Spleen (tissue), 11 donors: ENCODE measurements around the gene CBY3. TPM values are rescaled to one million over a fixed set of nuclear protein-coding genes. Genes with fewer than 3 reads are reported as not detected.
A peak's percentile ranks its signal among the peaks of the same experiment; 100 is the strongest.
"Not testable (repeated sequence)": the region's sequence is repeated elsewhere in the genome, so short reads cannot be mapped to it uniquely, and the experiment has no call there.

Experiments
- DNase-seq: peaks from one replicate; pipeline ENCODE4 v3.0.0-alpha.2; 2020
- H3K27ac ChIP-seq, 8 donors: fragments of 200-600 bp; sonication (generic) in 7 of 8; 1 replicate in 4 of 8; 2 replicates in 4 of 8; pipeline versions ENCODE4 v1.5.0 to v1.8.0; 2016 to 2021; ENCODE audit warnings: inconsistent platforms in 4 of 8, mild to moderate bottlenecking in 4 of 8, moderate library complexity in 1 of 8
- H3K27me3 ChIP-seq, 7 donors: fragments of 200-600 bp; sonication (generic) in 6 of 7; replicated peaks in 1 of 7; 1 replicate in 4 of 7; 2 replicates in 3 of 7; pipeline versions ENCODE4 v1.5.0 to v1.8.0; 2016 to 2021; ENCODE audit warnings: inconsistent platforms in 3 of 7, mild to moderate bottlenecking in 1 of 7
- H3K36me3 ChIP-seq, 6 donors: fragments of 200-600 bp; sonication (generic) in 5 of 6; 1 replicate in 4 of 6; 2 replicates in 2 of 6; pipeline versions ENCODE4 v1.5.0 to v1.8.0; 2016 to 2021; ENCODE audit warnings: inconsistent platforms in 2 of 6
- H3K4me1 ChIP-seq, 6 donors: fragments of 200-600 bp; sonication (generic) in 5 of 6; 1 replicate in 3 of 6; 2 replicates in 3 of 6; pipeline versions ENCODE4 v1.5.0 to v1.8.0; 2016 to 2021; ENCODE audit warnings: inconsistent platforms in 3 of 6
- H3K4me3 ChIP-seq, 8 donors: fragments of 200-600 bp; sonication (generic) in 7 of 8; 1 replicate in 4 of 8; 2 replicates in 4 of 8; pipeline versions ENCODE4 v1.5.0 to v1.8.0; 2016 to 2021; ENCODE audit warnings: inconsistent platforms in 4 of 8, mild to moderate bottlenecking in 4 of 8, moderate library complexity in 2 of 8
- H3K9me3 ChIP-seq, 8 donors: fragments of 200-600 bp; sonication (generic) in 7 of 8; 1 replicate in 4 of 8; 2 replicates in 4 of 8; pipeline versions ENCODE4 v1.5.0 to v1.8.0; 2016 to 2021; ENCODE audit warnings: inconsistent platforms in 4 of 8
- WGBS, 5 donors: extraction: QIAGEN DNeasy Blood & Tissue Kit in 3 of 5; methylation state at CpG; one replicate each; pipeline versions ENCODE4 v1.1.5 to v1.1.7; 2013 to 2018; 5-methylcytosine and 5-hydroxymethylcytosine counted together
- intact Hi-C: fragments of 100-400 bp; cut with DNase I; formaldehyde crosslinking; loops from one replicate; pipeline ENCODE4 v1.15.0; 2023; ENCODE audit warnings: low total_unique reads
- polyA plus RNA-seq, 3 donors: library from polyadenylated mRNA; stranded (reverse); fragments of 200-250 nt; gene quantifications; one replicate each; pipeline ENCODE4 v1.2.1, GENCODE V29; 2013
- small RNA-seq, 4 donors: library from RNA; depleted of rRNA; stranded (forward); fragments of <200 nt; gene quantifications; one replicate each; pipeline ENCODE3, GENCODE V24; 2016
- total RNA-seq, 7 donors: library from RNA; depleted of rRNA in 3 of 7; stranded (reverse); fragments of >200 nt in 3 of 7; fragmentation: NEBNext Ultra II Directional in 4 of 7; extraction: Animal tissue kit (Norgen Biotek cat#: 25700) in 4 of 7; gene quantifications; one replicate each; pipeline versions ENCODE4 v1.1.0 to v1.2.1, GENCODE V29; 2016 to 2021
- TF ChIP-seq, protein P1 (sequence below), 11 experiments: fragments of 200-600 bp in 7 of 11; fragments of 450-650 bp in 4 of 11; sonication (generic) in 4 of 11; IDR thresholded peaks in 8 of 11; conservative IDR thresholded peaks in 3 of 11; 1 replicate in 7 of 11; 2 replicates in 4 of 11; pipeline versions ENCODE4 v1.4.0 to v1.8.0; 2016 to 2021; ENCODE audit warnings: antibody characterized with exemption in 11 of 11, inconsistent platforms in 4 of 11, mild to moderate bottlenecking in 1 of 11
- donor health status: healthy with polysubstance abuse.
- donor health status: DM: no; HTN: no; CAD: no; lungs with moderate emphysema.
- donor health status: DM: no; HTN: no; CAD: no.
- donor health status: Bipolar disorder and iron deficiency.
- donor health status: healthy.
- donor health status: DM: no; HTN: no; CAD: no.
- donor health status: DM: yes; HTN: yes; CAD: no.

Gene CBY3
- total and polyA plus RNA-seq, 10 donors: 0.12 to 1.6 TPM; not detected in 8

DNA sequence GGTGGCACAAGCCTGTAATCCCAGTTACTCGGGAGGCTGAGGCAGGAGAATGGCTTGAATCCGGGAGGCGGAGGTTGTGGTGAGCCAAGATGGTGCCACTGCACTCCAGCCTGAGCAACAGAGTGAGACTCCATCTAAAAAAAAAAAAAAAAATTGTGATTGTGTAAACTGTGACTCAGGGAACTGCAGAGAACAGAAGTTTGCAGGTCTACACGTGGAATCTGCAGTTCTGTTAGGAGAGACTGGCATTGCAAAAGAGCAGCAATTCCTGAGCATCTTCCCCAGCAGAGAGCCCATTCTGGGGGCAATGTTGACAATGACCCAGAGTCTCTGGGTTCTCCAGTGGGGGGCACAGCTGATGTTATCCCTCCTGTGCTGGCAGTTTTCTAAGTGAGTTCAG is 39.1 kb downstream of the CBY3 start:
- no CpG with 5 or more reads among the region's 4 CpGs for WGBS, 5 donors
- intact Hi-C loops, H3K36me3 ChIP-seq: not testable (repeated sequence)

DNA sequence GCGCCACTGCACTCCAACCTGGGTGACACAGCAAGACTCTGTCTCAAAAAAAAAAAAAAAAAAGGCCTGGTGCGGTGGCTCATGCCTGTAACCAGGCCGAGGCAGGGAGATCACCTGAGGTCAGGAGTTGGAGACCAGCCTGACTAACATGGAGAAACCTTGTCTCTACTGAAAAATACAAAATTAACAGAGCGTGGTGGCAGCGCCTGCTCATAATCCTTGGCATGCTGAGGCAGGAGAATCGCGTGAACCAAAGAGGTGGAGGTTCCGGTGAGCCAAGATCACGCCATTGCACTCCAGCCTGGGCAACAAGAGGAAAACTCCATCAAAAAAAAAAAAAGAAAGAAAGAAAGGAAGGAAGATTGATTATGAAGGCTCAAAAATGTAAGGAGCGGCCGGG is 41.5 kb downstream of the CBY3 start:
- 91 to 97% (median 96%) methylated on average over 11 of the region's 11 CpGs for WGBS, 5 donors
- H3K4me3 ChIP-seq, H3K27me3 ChIP-seq, intact Hi-C loops, H3K9me3 ChIP-seq, H3K36me3 ChIP-seq, H3K4me1 ChIP-seq, H3K27ac ChIP-seq, DNase-seq: not testable (repeated sequence)

More for the DNA sequence above, 39.1 kb downstream of the CBY3 start:
- H3K27me3 ChIP-seq, H3K27ac ChIP-seq, DNase-seq, H3K4me3 ChIP-seq, H3K4me1 ChIP-seq, H3K9me3 ChIP-seq: not testable (repeated sequence)

DNA sequence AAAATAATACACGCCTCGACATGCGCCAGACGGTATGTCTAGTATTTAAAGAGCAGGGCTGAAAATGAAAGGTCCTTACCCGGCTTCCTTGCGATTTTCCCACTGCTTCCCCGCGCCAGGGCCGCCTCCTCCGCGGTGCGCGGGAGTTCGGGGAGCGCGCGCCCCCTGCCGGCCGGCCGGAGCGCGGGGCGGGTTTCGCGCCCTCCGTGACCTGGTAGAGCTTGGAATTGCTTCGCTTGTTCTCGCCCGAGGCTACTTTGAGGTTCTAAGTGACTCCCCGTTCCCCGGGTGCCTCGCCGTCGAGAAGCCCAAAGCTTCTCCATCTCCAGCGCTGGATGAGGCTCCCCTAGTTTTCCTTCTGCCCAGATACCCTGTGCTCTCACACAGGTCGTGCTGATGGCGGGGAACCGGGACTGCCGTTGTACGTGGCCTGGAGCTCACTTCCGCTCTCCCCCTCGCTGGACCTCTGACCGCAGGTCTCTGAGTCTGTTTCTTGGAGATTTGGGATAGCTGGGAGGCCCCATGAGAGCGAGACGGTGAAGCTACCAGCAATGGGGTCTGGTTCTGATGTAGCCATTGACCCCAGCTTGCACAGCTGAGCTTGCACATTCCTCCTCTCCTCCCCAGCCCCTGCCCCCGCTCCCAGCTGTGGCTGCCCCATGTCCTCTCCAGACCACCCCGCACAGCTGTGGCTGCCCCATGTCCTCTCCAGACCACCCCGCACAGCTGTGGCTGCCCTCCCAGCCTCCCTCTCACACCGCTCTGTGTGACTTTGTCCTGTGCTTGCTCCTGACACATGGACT is 46.3 kb downstream of the CBY3 start:
- H3K27me3 ChIP-seq, intact Hi-C loops, H3K27ac ChIP-seq, H3K4me3 ChIP-seq, H3K36me3 ChIP-seq, DNase-seq, H3K4me1 ChIP-seq, H3K9me3 ChIP-seq: not testable (repeated sequence)
- WGBS, 5 donors: 1 to 4% (median 1%) methylated on average over 9 to 12 of the region's 49 CpGs; no CpG with 5 or more reads in 2 of the 5 donors
- TF ChIP-seq, protein P1, sequence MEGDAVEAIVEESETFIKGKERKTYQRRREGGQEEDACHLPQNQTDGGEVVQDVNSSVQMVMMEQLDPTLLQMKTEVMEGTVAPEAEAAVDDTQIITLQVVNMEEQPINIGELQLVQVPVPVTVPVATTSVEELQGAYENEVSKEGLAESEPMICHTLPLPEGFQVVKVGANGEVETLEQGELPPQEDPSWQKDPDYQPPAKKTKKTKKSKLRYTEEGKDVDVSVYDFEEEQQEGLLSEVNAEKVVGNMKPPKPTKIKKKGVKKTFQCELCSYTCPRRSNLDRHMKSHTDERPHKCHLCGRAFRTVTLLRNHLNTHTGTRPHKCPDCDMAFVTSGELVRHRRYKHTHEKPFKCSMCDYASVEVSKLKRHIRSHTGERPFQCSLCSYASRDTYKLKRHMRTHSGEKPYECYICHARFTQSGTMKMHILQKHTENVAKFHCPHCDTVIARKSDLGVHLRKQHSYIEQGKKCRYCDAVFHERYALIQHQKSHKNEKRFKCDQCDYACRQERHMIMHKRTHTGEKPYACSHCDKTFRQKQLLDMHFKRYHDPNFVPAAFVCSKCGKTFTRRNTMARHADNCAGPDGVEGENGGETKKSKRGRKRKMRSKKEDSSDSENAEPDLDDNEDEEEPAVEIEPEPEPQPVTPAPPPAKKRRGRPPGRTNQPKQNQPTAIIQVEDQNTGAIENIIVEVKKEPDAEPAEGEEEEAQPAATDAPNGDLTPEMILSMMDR (IDR thresholded peaks at IDR 0.05 in 8 of 11, conservative IDR thresholded peaks at IDR 0.05 in 3 of 11): peak in 2 of 11 experiments; percentile 29 to 42

DNA sequence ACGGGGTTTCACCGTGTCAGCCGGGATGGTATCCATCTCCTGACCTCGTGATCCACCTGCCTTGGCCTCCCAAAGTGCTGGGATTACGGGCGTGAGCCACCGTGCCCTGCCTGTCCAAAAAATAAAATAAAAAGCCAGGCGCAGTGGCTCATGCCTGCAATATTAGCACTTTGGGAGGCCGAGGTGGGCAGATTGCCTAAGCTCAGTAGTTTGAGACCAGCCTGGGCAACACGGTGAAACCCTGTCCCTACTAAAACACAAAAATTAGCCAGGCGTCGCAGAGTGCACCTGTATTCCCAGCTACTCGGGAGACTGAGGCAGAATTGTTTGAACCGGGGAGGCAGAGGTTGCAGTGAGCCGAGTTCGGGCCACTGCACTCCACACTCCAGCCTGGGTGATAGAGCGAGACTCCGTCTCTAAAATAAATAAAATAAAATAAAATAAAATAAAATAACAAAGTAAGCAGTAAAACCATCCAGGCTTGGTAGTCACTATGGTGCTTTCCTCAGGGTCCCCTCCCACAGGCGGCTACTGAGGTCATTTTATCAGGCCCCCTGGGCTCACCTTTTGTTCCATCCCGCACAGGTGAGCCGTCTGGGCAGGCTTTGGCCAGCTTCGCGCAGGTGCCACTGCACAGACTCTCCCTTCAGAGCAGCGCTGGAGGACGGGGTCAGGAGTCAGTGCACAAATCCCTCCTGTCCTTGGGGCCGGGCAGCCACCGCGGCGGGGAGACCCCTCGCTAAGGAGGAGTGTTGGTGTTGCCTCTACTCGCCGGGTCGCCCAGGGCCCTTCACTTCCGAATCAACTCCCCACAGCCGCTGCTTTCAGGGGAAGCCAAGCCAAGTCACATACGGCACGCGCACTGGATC is 47.1 kb downstream of the CBY3 start:
- H3K4me1 ChIP-seq, H3K9me3 ChIP-seq, H3K27me3 ChIP-seq, H3K36me3 ChIP-seq, intact Hi-C loops: not testable (repeated sequence)
- DNase-seq: peak; percentile 22
- Histone ChIP-seq H3K27ac (peak overlapping the region in 1 of 8 donors; percentile 58), H3K4me3 (peak overlapping the region in 6 of 8 donors; percentile 15 to 58 (median 34))
- TF ChIP-seq, protein P1 (IDR thresholded peaks at IDR 0.05 in 8 of 11, conservative IDR thresholded peaks at IDR 0.05 in 3 of 11): peak in 1 of 11 experiments; percentile 6
- WGBS, 5 donors: 64 to 78% (median 77%) methylated on average over 18 to 23 of the region's 38 CpGs

Small RNA genes within 50 kb of the gene (small RNA-seq; reads per million reads assigned to genes)
- gene RF00017: 0 reads per million in 4 donors

Other genes starting within 250 kb of the CBY3 start
- 10 to 100 TPM; 59.5 to 89.6 (median 69.3) TPM for gene RUFY1, start 130.5 kb downstream of the CBY3 start, total RNA-seq
- 10 to 100 TPM; 33.9 to 43.2 (median 36.0) TPM for gene RUFY1, start 130.5 kb downstream of the CBY3 start, polyA plus RNA-seq
- gene HNRNPH1, start 57.4 kb downstream of the CBY3 start, total RNA-seq: 100 to 1,000 TPM; 653 to 931 (median 803) TPM
- 100 to 1,000 TPM; 214 to 468 (median 451) TPM for gene HNRNPH1, start 57.4 kb downstream of the CBY3 start, polyA plus RNA-seq
- 100 to 1,000 TPM; 246 to 470 (median 419) TPM for gene CANX, start 17.9 kb upstream of the CBY3 start, total RNA-seq
- gene CANX, start 17.9 kb upstream of the CBY3 start, polyA plus RNA-seq: 10 to 100 TPM; 36.5 to 56.4 (median 53.0) TPM
- 10 to 100 TPM; 31.3 to 42.8 (median 36.7) TPM for gene MAML1, start 51.8 kb upstream of the CBY3 start, total RNA-seq
- gene MAML1, start 51.8 kb upstream of the CBY3 start, polyA plus RNA-seq: 10 to 100 TPM in 1 of 3 donors, 1 to 10 TPM in 2; 4.7 to 10.7 (median 6.7) TPM
- 10 to 100 TPM in 3 of 7 donors, 1 to 10 TPM in 4; 4.0 to 24.2 (median 9.2) TPM for gene LTC4S, start 113.0 kb upstream of the CBY3 start, total RNA-seq
- gene LTC4S, start 113.0 kb upstream of the CBY3 start, polyA plus RNA-seq: 10 to 100 TPM in 1 of 3 donors, 1 to 10 TPM in 2; 3.1 to 14.9 (median 3.8) TPM
- 100 to 1,000 TPM in 2 of 7 donors, 10 to 100 TPM in 5; 76.8 to 117 (median 87.7) TPM for gene MGAT4B, start 125.8 kb upstream of the CBY3 start, total RNA-seq
- 10 to 100 TPM; 34.9 to 49.3 (median 35.8) TPM for gene MGAT4B, start 125.8 kb upstream of the CBY3 start, polyA plus RNA-seq
- gene SQSTM1, start 139.9 kb upstream of the CBY3 start, total RNA-seq: 100 to 1,000 TPM; 241 to 328 (median 311) TPM
- 100 to 1,000 TPM; 105 to 185 (median 126) TPM for gene SQSTM1, start 139.9 kb upstream of the CBY3 start, polyA plus RNA-seq
- 10 to 100 TPM; 46.2 to 88.4 (median 48.0) TPM for gene MRNIP, start 177.8 kb upstream of the CBY3 start, total RNA-seq
- gene MRNIP, start 177.8 kb upstream of the CBY3 start, polyA plus RNA-seq: 100 to 1,000 TPM in 1 of 3 donors, 10 to 100 TPM in 2; 34.9 to 107 (median 58.7) TPM
- 100 to 1,000 TPM in 6 of 7 donors, 10 to 100 TPM in 1; 98.9 to 140 (median 120) TPM for gene TBC1D9B, start 226.9 kb upstream of the CBY3 start, total RNA-seq
- gene TBC1D9B, start 226.9 kb upstream of the CBY3 start, polyA plus RNA-seq: 10 to 100 TPM; 29.5 to 67.1 (median 38.0) TPM